ENCODE results near the gene FMNL3. TPM values are rescaled to one million over a fixed set of nuclear protein-coding genes. Genes with fewer than 3 reads are reported as not detected.
A peak's percentile ranks its signal among the peaks of the same experiment; 100 is the strongest.

FMNL3 gene
- polyA plus RNA-seq, 1 of the 3 experiments (the other 2 are of a cell fraction), result 10.2 TPM

DNA sequence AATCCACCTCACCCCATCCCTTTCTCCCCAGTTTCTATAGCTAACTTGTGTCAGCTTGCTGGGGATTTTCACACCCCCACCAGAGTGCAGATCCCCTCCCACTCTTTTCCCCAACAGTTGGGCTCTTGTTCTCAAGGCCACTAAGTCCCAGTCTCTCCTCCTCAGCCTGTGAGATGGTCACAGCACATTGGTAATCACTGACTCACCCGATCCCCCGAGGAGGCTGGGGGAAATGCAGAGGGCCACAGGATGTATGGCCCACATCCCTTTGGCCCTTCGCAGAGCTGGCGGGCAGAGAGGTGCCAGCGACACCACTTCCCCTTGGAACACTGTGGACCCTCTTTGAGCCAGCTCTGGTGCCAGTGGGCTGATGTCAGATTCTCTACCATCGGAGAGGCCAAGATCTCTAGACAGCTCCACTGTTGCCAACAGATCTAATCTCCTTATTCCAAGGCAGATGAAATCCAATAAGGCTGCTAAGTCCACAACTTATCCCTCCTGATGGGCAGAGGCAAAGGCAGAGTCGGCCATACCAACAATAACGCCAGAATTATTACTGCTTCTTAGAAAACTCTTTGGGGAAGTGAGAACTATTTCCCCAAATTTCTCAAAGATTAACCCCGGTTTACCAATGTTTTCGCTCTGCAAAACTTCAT lies 1.6 kb downstream of the FMNL3 start:
- H3K4me1 ChIP-seq (ENCODE audit: control insufficient read depth in 1 of 2, insufficient read depth in 2 of 2, low read depth in 1 of 2, low read length in 1 of 2), result peaks cover 25 to 29% of the 10 kb centered on the region in 2 experiments; a peak in 3 of 4 replicates
- TF ChIP-seq POLR2AphosphoS5 (IDR thresholded peaks at IDR 0.05; ENCODE audit: low read depth, low read length) (0 out of 2 replicates have a peak, but pooled peaks have one; percentile 12), NFIC (IDR thresholded peaks at IDR 0.05; ENCODE audit: borderline replicate concordance) (peak; percentile 57), FOXJ3 (CRISPR knock-in tag; IDR thresholded peaks at IDR 0.05) (no peak), FOSL2 (IDR thresholded peaks at IDR 0.05; ENCODE audit: borderline replicate concordance, low read depth) (peak; percentile 55; the same call in 1 of the 2 replicates), SIN3A (IDR thresholded peaks at IDR 0.05; ENCODE audit: borderline replicate concordance, low read depth, low read length) (0 out of 2 replicates have a peak, but pooled peaks have one; percentile 23), TCF12 (IDR thresholded peaks at IDR 0.05) (peak; percentile 32; the same call in 1 of the 2 replicates), RCOR1 (IDR thresholded peaks at IDR 0.05; ENCODE audit: low read length) (no peak)
- TF ChIP-seq, protein P1, sequence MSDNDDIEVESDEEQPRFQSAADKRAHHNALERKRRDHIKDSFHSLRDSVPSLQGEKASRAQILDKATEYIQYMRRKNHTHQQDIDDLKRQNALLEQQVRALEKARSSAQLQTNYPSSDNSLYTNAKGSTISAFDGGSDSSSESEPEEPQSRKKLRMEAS (IDR thresholded peaks at IDR 0.05; ENCODE audit: low read depth), result peak; percentile 11; the same call in 1 of the 2 replicates
- WGBS (ENCODE audit: low lambda C conversion rate), result 22% methylated on average over 7 of the region's 10 CpGs
- peaks cover 18% of the 10 kb centered on the region for H4K20me1 ChIP-seq (ENCODE audit: insufficient read depth)
- peaks cover 28% of the 10 kb centered on the region for H3F3A ChIP-seq (replicated peaks; ENCODE audit: insufficient read depth)
- H3K9ac ChIP-seq, result peak overlapping the region; percentile 92
- no peaks in the 10 kb centered on the region for H3K36me3 ChIP-seq (replicated peaks in 1 of 2; ENCODE audit: control insufficient read depth in 1 of 2, insufficient read depth in 2 of 2, low read length in 1 of 2)
- H3K4me3 ChIP-seq (ENCODE audit: low read depth in 2 of 2, low read length in 1 of 2), result peak overlapping the region; percentile 83 to 96
- peak overlapping the region; percentile 68 for H2AFZ ChIP-seq (ENCODE audit: low read depth)
- H3K9me2 ChIP-seq, result no peaks in the 10 kb centered on the region
- peaks cover 64% of the 10 kb centered on the region for H3K79me2 ChIP-seq (ENCODE audit: insufficient read depth)
- peak; percentile 20 for DNase-seq
- H3K27ac ChIP-seq (ENCODE audit: low read depth in 2 of 2, low read length in 1 of 2), result peak overlapping the region; percentile 79 to 88
- H3K4me2 ChIP-seq, result peak overlapping the region; percentile 90
- no peaks in the 10 kb centered on the region for H3K9me3 ChIP-seq
- POLR2A ChIA-PET, result interaction anchor here (0.6 to 2.7 kb wide), 6 partner anchors 9 to 61 kb away, joined by 3 to 20 read pairs (median 6); partner anchors contain the start of gene TMBIM6
- CTCF ChIA-PET, result interaction anchor here (0.5 to 22.7 kb wide), 12 partner anchors 9 to 613 kb away, joined by 3 to 590 read pairs (median 6); partner anchors contain the start of gene TMBIM6
- H3K27me3 ChIP-seq (ENCODE audit: insufficient read depth), result no peaks in the 10 kb centered on the region

DNA sequence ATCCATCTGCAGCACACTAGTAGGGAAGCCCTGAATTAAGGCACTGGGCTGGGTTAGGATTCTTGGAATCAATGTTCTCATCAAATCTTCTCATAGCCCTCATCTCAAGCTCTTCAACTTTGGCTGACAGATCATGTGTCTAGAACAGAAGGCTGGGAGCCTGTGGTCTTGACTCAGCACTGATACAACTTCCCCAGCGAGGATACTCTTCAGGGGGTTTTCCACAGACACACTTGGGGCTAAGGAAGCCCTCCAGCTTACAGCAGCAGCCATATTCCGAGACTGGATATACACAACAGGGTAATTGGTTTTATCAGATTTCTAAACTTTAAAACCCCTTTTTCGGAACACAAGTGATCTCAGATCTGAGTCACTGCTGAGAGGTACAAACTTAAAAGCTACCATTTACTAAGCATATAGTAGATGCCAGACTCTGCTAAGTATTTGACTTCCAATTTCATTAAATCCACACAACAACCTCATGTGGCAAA lies 3.5 kb downstream of the FMNL3 start:
- no peak for DNase-seq
- peak overlapping the region in 1 of 2 experiments; percentile 88; a peak in 2 of 4 replicates for H3K27ac ChIP-seq (ENCODE audit: low read depth in 2 of 2, low read length in 1 of 2)
- H3K9ac ChIP-seq, result peak overlapping the region; percentile 11; the same call in 1 of the 2 replicates
- H3K9me3 ChIP-seq, result no peaks in the 10 kb centered on the region
- H3K27me3 ChIP-seq (ENCODE audit: insufficient read depth), result no peaks in the 10 kb centered on the region
- H3K79me2 ChIP-seq (ENCODE audit: insufficient read depth), result peaks cover 81% of the 10 kb centered on the region
- H3K9me2 ChIP-seq, result no peaks in the 10 kb centered on the region
- H3K36me3 ChIP-seq (replicated peaks in 1 of 2; ENCODE audit: control insufficient read depth in 1 of 2, insufficient read depth in 2 of 2, low read length in 1 of 2), result no peaks in the 10 kb centered on the region
- ChIA-PET POLR2A (interaction anchor here (1.0 kb wide), 1 partner anchor 30 kb away, joined by 4 read pairs; no protein-coding TSS in a partner anchor), CTCF (interaction anchor here (0.9 to 22.7 kb wide), 6 partner anchors 9 to 59 kb away, joined by 3 to 590 read pairs (median 6); no protein-coding TSS in a partner anchor)
- peaks cover 40% of the 10 kb centered on the region for H3F3A ChIP-seq (replicated peaks; ENCODE audit: insufficient read depth)
- 13% methylated on average over 3 of the region's 3 CpGs for WGBS (ENCODE audit: low lambda C conversion rate)
- peak overlapping the region in 1 of 2 experiments; percentile 13; a peak in 1 of 4 replicates for H3K4me3 ChIP-seq (ENCODE audit: low read depth in 2 of 2, low read length in 1 of 2)
- H3K4me2 ChIP-seq, result peak overlapping the region; percentile 74
- H2AFZ ChIP-seq (ENCODE audit: low read depth), result no peak overlapping the region
- peaks cover 31 to 41% of the 10 kb centered on the region in 2 experiments; a peak in 3 of 4 replicates for H3K4me1 ChIP-seq (ENCODE audit: control insufficient read depth in 1 of 2, insufficient read depth in 2 of 2, low read depth in 1 of 2, low read length in 1 of 2)
- H4K20me1 ChIP-seq (ENCODE audit: insufficient read depth), result peaks cover 29% of the 10 kb centered on the region
- TF ChIP-seq RAD21 (IDR thresholded peaks at IDR 0.05; ENCODE audit: low read length) (no peak), NFIC (IDR thresholded peaks at IDR 0.05; ENCODE audit: borderline replicate concordance) (no peak), RFX5 (IDR thresholded peaks at IDR 0.05; ENCODE audit: low read length) (no peak), ELF1 (IDR thresholded peaks at IDR 0.05) (no peak), GABPA (IDR thresholded peaks at IDR 0.05; ENCODE audit: low read depth) (no peak), RCOR1 (IDR thresholded peaks at IDR 0.05; ENCODE audit: low read length) (no peak), POLR2AphosphoS5 (IDR thresholded peaks at IDR 0.05; ENCODE audit: low read depth, low read length) (no peak)
- TF ChIP-seq, protein P2, sequence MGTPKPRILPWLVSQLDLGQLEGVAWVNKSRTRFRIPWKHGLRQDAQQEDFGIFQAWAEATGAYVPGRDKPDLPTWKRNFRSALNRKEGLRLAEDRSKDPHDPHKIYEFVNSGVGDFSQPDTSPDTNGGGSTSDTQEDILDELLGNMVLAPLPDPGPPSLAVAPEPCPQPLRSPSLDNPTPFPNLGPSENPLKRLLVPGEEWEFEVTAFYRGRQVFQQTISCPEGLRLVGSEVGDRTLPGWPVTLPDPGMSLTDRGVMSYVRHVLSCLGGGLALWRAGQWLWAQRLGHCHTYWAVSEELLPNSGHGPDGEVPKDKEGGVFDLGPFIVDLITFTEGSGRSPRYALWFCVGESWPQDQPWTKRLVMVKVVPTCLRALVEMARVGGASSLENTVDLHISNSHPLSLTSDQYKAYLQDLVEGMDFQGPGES (IDR thresholded peaks at IDR 0.05; ENCODE audit: low read depth, low read length), result no peak
- TF ChIP-seq, protein P3, sequence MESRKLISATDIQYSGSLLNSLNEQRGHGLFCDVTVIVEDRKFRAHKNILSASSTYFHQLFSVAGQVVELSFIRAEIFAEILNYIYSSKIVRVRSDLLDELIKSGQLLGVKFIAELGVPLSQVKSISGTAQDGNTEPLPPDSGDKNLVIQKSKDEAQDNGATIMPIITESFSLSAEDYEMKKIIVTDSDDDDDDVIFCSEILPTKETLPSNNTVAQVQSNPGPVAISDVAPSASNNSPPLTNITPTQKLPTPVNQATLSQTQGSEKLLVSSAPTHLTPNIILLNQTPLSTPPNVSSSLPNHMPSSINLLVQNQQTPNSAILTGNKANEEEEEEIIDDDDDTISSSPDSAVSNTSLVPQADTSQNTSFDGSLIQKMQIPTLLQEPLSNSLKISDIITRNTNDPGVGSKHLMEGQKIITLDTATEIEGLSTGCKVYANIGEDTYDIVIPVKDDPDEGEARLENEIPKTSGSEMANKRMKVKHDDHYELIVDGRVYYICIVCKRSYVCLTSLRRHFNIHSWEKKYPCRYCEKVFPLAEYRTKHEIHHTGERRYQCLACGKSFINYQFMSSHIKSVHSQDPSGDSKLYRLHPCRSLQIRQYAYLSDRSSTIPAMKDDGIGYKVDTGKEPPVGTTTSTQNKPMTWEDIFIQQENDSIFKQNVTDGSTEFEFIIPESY (IDR thresholded peaks at IDR 0.05; ENCODE audit: borderline replicate concordance, low read depth), result no peak
- TF ChIP-seq, protein P4, sequence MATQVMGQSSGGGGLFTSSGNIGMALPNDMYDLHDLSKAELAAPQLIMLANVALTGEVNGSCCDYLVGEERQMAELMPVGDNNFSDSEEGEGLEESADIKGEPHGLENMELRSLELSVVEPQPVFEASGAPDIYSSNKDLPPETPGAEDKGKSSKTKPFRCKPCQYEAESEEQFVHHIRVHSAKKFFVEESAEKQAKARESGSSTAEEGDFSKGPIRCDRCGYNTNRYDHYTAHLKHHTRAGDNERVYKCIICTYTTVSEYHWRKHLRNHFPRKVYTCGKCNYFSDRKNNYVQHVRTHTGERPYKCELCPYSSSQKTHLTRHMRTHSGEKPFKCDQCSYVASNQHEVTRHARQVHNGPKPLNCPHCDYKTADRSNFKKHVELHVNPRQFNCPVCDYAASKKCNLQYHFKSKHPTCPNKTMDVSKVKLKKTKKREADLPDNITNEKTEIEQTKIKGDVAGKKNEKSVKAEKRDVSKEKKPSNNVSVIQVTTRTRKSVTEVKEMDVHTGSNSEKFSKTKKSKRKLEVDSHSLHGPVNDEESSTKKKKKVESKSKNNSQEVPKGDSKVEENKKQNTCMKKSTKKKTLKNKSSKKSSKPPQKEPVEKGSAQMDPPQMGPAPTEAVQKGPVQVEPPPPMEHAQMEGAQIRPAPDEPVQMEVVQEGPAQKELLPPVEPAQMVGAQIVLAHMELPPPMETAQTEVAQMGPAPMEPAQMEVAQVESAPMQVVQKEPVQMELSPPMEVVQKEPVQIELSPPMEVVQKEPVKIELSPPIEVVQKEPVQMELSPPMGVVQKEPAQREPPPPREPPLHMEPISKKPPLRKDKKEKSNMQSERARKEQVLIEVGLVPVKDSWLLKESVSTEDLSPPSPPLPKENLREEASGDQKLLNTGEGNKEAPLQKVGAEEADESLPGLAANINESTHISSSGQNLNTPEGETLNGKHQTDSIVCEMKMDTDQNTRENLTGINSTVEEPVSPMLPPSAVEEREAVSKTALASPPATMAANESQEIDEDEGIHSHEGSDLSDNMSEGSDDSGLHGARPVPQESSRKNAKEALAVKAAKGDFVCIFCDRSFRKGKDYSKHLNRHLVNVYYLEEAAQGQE (IDR thresholded peaks at IDR 0.05; ENCODE audit: low read depth, low read length), result no peak
- TF ChIP-seq, protein P5, sequence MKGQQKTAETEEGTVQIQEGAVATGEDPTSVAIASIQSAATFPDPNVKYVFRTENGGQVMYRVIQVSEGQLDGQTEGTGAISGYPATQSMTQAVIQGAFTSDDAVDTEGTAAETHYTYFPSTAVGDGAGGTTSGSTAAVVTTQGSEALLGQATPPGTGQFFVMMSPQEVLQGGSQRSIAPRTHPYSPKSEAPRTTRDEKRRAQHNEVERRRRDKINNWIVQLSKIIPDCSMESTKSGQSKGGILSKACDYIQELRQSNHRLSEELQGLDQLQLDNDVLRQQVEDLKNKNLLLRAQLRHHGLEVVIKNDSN (IDR thresholded peaks at IDR 0.05; ENCODE audit: borderline replicate concordance, low read depth), result no peak
- TF ChIP-seq, protein P1 (IDR thresholded peaks at IDR 0.05; ENCODE audit: low read depth), result 0 out of 2 replicates have a peak, but pooled peaks have one; percentile 19
